ENCODE measurements around the gene ELL.

- TF ChIP-seq SMAD4 (CRISPR knock-in tag; IDR thresholded peaks at IDR 0.05) = no peak
- TF ChIP-seq MAX (CRISPR knock-in tag; IDR thresholded peaks at IDR 0.05) = peak; percentile 51; the same call in 1 of the 2 replicates
- TF ChIP-seq IRF1 (CRISPR knock-in tag; IDR thresholded peaks at IDR 0.05) = no peak
Measured at GRCh38 chr19:18417250-18418028, 104.4 kb downstream of the ELL start.
